ENCODE results near the gene PSMD14.
"Not testable (repeated sequence)": the region's sequence is repeated elsewhere in the genome, so short reads cannot be mapped to it uniquely, and the experiment has no call there.

Gene PSMD14

GRCh38 chr2:161321944-161322648 is 13.9 kb downstream of the PSMD14 start:
- DNase-seq (ENCODE audit: low read depth, low spot score): no peak
- in situ Hi-C loops (cut with HindIII; ENCODE audit: low sequenced_read_pairs): no loop called here
- no peak overlapping the region for H3K4me3 ChIP-seq (ENCODE audit: low read depth, low read length)
- TF ChIP-seq CTCF (IDR thresholded peaks at IDR 0.05; ENCODE audit: low read depth, low read length): no peak

- in situ Hi-C loops (cut with HindIII; ENCODE audit: low sequenced_read_pairs): no loop called here
- H3K4me3 ChIP-seq (ENCODE audit: low read depth, low read length): no peak overlapping the region
- no peak for DNase-seq (ENCODE audit: low read depth, low spot score)
- no peak for TF ChIP-seq CTCF (IDR thresholded peaks at IDR 0.05; ENCODE audit: low read depth, low read length)
These were observed 16.7 kb downstream of the PSMD14 start for GRCh38 chr2:161324876-161325275.

- H3K4me3 ChIP-seq (ENCODE audit: low read depth, low read length): no peak overlapping the region
- TF ChIP-seq CTCF (IDR thresholded peaks at IDR 0.05; ENCODE audit: low read depth, low read length): no peak
- in situ Hi-C loops (cut with HindIII; ENCODE audit: low sequenced_read_pairs): no loop called here
- no peak for DNase-seq (ENCODE audit: low read depth, low spot score)
These were observed 19.4 kb downstream of the PSMD14 start for GRCh38 chr2:161327582-161327981.

GRCh38 chr2:161332371-161332967 is 24.2 kb downstream of the PSMD14 start:
- no peak for DNase-seq (ENCODE audit: low read depth, low spot score)
- no peak overlapping the region for H3K4me3 ChIP-seq (ENCODE audit: low read depth, low read length)
- in situ Hi-C loops (cut with HindIII; ENCODE audit: low sequenced_read_pairs): no loop called here
- no peak for TF ChIP-seq CTCF (IDR thresholded peaks at IDR 0.05; ENCODE audit: low read depth, low read length)

GRCh38 chr2:161335626-161336025 is 27.4 kb downstream of the PSMD14 start:
- no peak for TF ChIP-seq CTCF (IDR thresholded peaks at IDR 0.05; ENCODE audit: low read depth, low read length)
- in situ Hi-C loops (cut with HindIII; ENCODE audit: low sequenced_read_pairs): no loop called here
- H3K4me3 ChIP-seq (ENCODE audit: low read depth, low read length): no peak overlapping the region
- no peak for DNase-seq (ENCODE audit: low read depth, low spot score)

- in situ Hi-C loops (cut with HindIII; ENCODE audit: low sequenced_read_pairs): no loop called here
- no peak for DNase-seq (ENCODE audit: low read depth, low spot score)
- H3K4me3 ChIP-seq (ENCODE audit: low read depth, low read length): no peak overlapping the region
- TF ChIP-seq CTCF (IDR thresholded peaks at IDR 0.05; ENCODE audit: low read depth, low read length): no peak
These were observed 29.0 kb downstream of the PSMD14 start for GRCh38 chr2:161337247-161337646.

- H3K4me3 ChIP-seq (ENCODE audit: low read depth, low read length); DNase-seq (ENCODE audit: low read depth, low spot score); in situ Hi-C loops (cut with HindIII; ENCODE audit: low sequenced_read_pairs): not testable (repeated sequence)
These were observed 31.3 kb downstream of the PSMD14 start for GRCh38 chr2:161339532-161339931.

- DNase-seq (ENCODE audit: low read depth, low spot score); in situ Hi-C loops (cut with HindIII; ENCODE audit: low sequenced_read_pairs); H3K4me3 ChIP-seq (ENCODE audit: low read depth, low read length): not testable (repeated sequence)
These were observed 32.7 kb downstream of the PSMD14 start for GRCh38 chr2:161340930-161341413.
